CD4-positive, alpha-beta T cell treated with Interleukin-2 at 100 ng/mL for 4 hours (primary cell): Measurements from ENCODE around the gene MAP3K10.

Experiments used
- DNase-seq: peaks from one replicate; pipeline ENCODE4 v3.0.0-alpha.2; 2020; ENCODE audit warnings: low spot score

The MAP3K10 gene

GRCh38 chr19:40249781-40250180, 58.6 kb downstream of the MAP3K10 start:
- no peak for DNase-seq

GRCh38 chr19:40251244-40251643, 60.0 kb downstream of the MAP3K10 start:
- no peak for DNase-seq

- no peak for DNase-seq
Measured at GRCh38 chr19:40251991-40252390, 60.8 kb downstream of the MAP3K10 start.

- DNase-seq = no peak
Measured at GRCh38 chr19:40252395-40252794, 61.2 kb downstream of the MAP3K10 start.

- DNase-seq = no peak
Measured at GRCh38 chr19:40253611-40254092, 62.4 kb downstream of the MAP3K10 start.

- no peak for DNase-seq
Measured at GRCh38 chr19:40254714-40255418, 63.6 kb downstream of the MAP3K10 start.

GRCh38 chr19:40255619-40256166, 64.5 kb downstream of the MAP3K10 start:
- no peak for DNase-seq

- DNase-seq = no peak
Measured at GRCh38 chr19:40256512-40256911, 65.3 kb downstream of the MAP3K10 start.

GRCh38 chr19:40257096-40257517, 65.9 kb downstream of the MAP3K10 start:
- DNase-seq = no peak

GRCh38 chr19:40261631-40262030, 70.4 kb downstream of the MAP3K10 start:
- no peak for DNase-seq

- DNase-seq = no peak
Measured at GRCh38 chr19:40262422-40262821, 71.2 kb downstream of the MAP3K10 start.

GRCh38 chr19:40263440-40264313, 72.5 kb downstream of the MAP3K10 start:
- no peak for DNase-seq

GRCh38 chr19:40264314-40265054, 73.3 kb downstream of the MAP3K10 start:
- DNase-seq = no peak
